Stimulated activated CD4-positive, alpha-beta T cell treated with anti-CD3 and anti-CD28 coated beads, Interleukin-15, amount 100 ng/mL, for 48 hours (primary cell): Measurements from ENCODE around the gene TOB2.
"Not testable (repeated sequence)": the region's sequence is repeated elsewhere in the genome, so short reads cannot be mapped to it uniquely, and the experiment has no call there.

Experiments used
- DNase-seq, 2 donors: peaks; one replicate each; pipeline ENCODE4 v3.0.0-alpha.2; 2020; ENCODE audit warnings: low read depth in 2 of 2

The TOB2 gene

GRCh38 chr22:41429951-41430332 is 16.7 kb downstream of the TOB2 start:
- no peak for DNase-seq

GRCh38 chr22:41429232-41429950 is 17.2 kb downstream of the TOB2 start:
- DNase-seq = no peak

GRCh38 chr22:41425660-41426365 is 20.8 kb downstream of the TOB2 start:
- peak in 1 of 2 donors; percentile 12 for DNase-seq

GRCh38 chr22:41418717-41419116 is 27.9 kb downstream of the TOB2 start:
- DNase-seq = no peak

- DNase-seq = no peak
Measured at GRCh38 chr22:41417622-41418390, 28.8 kb downstream of the TOB2 start.

- DNase-seq = no peak
Measured at GRCh38 chr22:41415554-41415953, 31.0 kb downstream of the TOB2 start.

GRCh38 chr22:41411021-41411851 is 35.4 kb downstream of the TOB2 start:
- no peak for DNase-seq

- DNase-seq = no peak
Measured at GRCh38 chr22:41410311-41410751, 36.3 kb downstream of the TOB2 start.

GRCh38 chr22:41408665-41409064 is 37.9 kb downstream of the TOB2 start:
- DNase-seq = no peak

- DNase-seq = no peak
Measured at GRCh38 chr22:41407433-41407832, 39.2 kb downstream of the TOB2 start.

- DNase-seq = no peak
Measured at GRCh38 chr22:41406410-41406809, 40.2 kb downstream of the TOB2 start.

GRCh38 chr22:41405588-41405987 is 41.0 kb downstream of the TOB2 start:
- DNase-seq = peak in 1 of 2 donors; percentile 36

- DNase-seq = peak; percentile 80 to 83
Measured at GRCh38 chr22:41403532-41404318, 42.9 kb downstream of the TOB2 start.

- DNase-seq = not testable (repeated sequence)
Measured at GRCh38 chr22:41402851-41403250, 43.8 kb downstream of the TOB2 start.

GRCh38 chr22:41401781-41402648 is 44.6 kb downstream of the TOB2 start:
- DNase-seq = no peak

- DNase-seq = no peak
Measured at GRCh38 chr22:41398921-41399320, 47.7 kb downstream of the TOB2 start.

- DNase-seq = no peak
Measured at GRCh38 chr22:41397143-41397811, 49.3 kb downstream of the TOB2 start.

GRCh38 chr22:41395531-41396240 is 50.9 kb downstream of the TOB2 start:
- DNase-seq = no peak

GRCh38 chr22:41394012-41394356 is 52.6 kb downstream of the TOB2 start:
- no peak for DNase-seq
